OCI-LY1 (cell line): ENCODE results near the gene IL15RA.

Source experiments
- EZH2 ChIP-seq: fragments of 200-600 bp; sonication (generic), shearing (Covaris generic); IDR thresholded peaks from 2 replicates; pipeline ENCODE4 v1.8.0; 2017; ENCODE audit warnings: borderline replicate concordance, mixed run types, mild to moderate bottlenecking, antibody characterized with exemption, low read length, moderate library complexity, mixed read lengths
- TF ChIP-seq, protein P1 (sequence below): fragments of 200-600 bp; sonication (generic), shearing (Covaris generic); IDR thresholded peaks from 2 replicates; pipeline ENCODE4 v1.5.1; 2017; ENCODE audit warnings: mild to moderate bottlenecking, antibody characterized with exemption, low read length, moderate library complexity, mixed read lengths

DNA sequence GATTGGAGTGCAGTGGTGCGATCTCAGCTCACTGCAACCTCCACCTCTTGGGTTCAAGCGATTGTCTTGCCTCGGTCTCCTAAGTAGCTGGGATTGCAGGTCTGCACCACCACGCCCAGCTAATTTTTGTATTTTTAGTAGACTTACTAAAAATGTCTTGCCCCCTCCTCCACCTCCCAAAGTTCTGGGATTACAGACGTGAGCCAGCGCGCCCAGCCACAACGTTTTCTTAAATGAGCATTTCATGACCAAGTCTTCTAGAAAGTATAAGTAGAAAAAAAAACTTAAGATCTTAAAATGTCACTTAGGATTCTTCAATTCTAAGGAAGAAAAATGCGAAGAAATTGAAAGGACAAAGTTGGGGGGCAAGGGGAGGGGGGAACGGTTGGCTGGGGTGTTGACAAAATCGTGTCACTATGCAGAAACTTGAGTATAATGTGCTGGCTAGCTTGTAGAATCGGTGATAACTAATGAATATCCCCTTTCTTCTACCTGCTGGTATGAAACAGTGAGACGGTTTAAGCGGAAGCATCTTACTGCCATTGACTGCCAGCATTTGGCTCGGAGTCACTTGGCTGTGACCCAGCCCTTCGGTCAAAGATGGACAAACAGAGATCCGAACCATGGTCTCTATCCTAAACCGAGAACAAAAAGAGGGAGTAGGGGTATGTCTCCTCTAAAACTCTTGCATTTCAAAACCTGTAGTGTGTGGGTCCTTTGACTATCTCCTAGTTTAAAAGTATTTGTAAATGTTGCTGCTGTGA is 74.7 kb downstream of the IL15RA start:
- TF ChIP-seq, protein P1, sequence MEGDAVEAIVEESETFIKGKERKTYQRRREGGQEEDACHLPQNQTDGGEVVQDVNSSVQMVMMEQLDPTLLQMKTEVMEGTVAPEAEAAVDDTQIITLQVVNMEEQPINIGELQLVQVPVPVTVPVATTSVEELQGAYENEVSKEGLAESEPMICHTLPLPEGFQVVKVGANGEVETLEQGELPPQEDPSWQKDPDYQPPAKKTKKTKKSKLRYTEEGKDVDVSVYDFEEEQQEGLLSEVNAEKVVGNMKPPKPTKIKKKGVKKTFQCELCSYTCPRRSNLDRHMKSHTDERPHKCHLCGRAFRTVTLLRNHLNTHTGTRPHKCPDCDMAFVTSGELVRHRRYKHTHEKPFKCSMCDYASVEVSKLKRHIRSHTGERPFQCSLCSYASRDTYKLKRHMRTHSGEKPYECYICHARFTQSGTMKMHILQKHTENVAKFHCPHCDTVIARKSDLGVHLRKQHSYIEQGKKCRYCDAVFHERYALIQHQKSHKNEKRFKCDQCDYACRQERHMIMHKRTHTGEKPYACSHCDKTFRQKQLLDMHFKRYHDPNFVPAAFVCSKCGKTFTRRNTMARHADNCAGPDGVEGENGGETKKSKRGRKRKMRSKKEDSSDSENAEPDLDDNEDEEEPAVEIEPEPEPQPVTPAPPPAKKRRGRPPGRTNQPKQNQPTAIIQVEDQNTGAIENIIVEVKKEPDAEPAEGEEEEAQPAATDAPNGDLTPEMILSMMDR: no peak
- TF ChIP-seq EZH2: no peak
